Astrocyte (in vitro differentiated cells and primary cell): ENCODE measurements around the gene CDC16. TPM values are rescaled to one million over a fixed set of nuclear protein-coding genes. Genes with fewer than 3 reads are reported as not detected.

Source experiments
- DNase-seq: peaks from one replicate; pipeline ENCODE4 v3.0.0-alpha.2; 2010; ENCODE audit warnings: low read depth
- FAIRE-seq: peaks from 2 replicates; lab custom pipeline; 2011; peaks lifted over from hg19 to GRCh38; lab: Jason Lieb, UNC
- H2AFZ ChIP-seq: 2 replicates; pipeline ENCODE4 v1.6.0; 2012; ENCODE audit warnings: low read depth, low read length, inconsistent platforms
- H3K27ac ChIP-seq: 2 replicates; pipeline ENCODE4 v1.5.1; 2011; ENCODE audit warnings: low read depth, low read length, inconsistent platforms
- H3K27me3 ChIP-seq: 2 replicates; pipeline ENCODE4 v1.6.0; 2011; ENCODE audit warnings: low read length, inconsistent platforms; ENCODE audit not compliant: insufficient read depth
- H3K36me3 ChIP-seq: 2 replicates; pipeline ENCODE4 v1.5.1; 2011; ENCODE audit warnings: low read length, inconsistent platforms; ENCODE audit not compliant: insufficient read depth
- H3K4me1 ChIP-seq: 2 replicates; pipeline ENCODE4 v1.5.1; 2011; ENCODE audit warnings: low read length, inconsistent platforms; ENCODE audit not compliant: insufficient read depth
- H3K4me2 ChIP-seq: 2 replicates; pipeline ENCODE4 v1.6.0; 2012; ENCODE audit warnings: low read length, inconsistent platforms
- H3K4me3 ChIP-seq: 2 replicates; pipeline ENCODE4 v1.5.1; 2011; ENCODE audit warnings: low read depth, mild to moderate bottlenecking, low read length, inconsistent platforms; ENCODE audit not compliant: insufficient read depth
- H3K79me2 ChIP-seq: 2 replicates; pipeline ENCODE4 v1.6.0; 2012; ENCODE audit warnings: mild to moderate bottlenecking, low read length, inconsistent platforms; ENCODE audit not compliant: insufficient read depth
- H3K9ac ChIP-seq: 2 replicates; pipeline ENCODE4 v1.6.0; 2012; ENCODE audit warnings: mild to moderate bottlenecking, low read length, inconsistent platforms
- H3K9me3 ChIP-seq: 2 replicates; pipeline ENCODE4 v1.5.1; 2012; ENCODE audit warnings: low read depth, mild to moderate bottlenecking, low read length, inconsistent platforms; ENCODE audit not compliant: insufficient read depth
- H4K20me1 ChIP-seq: 2 replicates; pipeline ENCODE4 v1.6.0; 2012; ENCODE audit warnings: low read length, inconsistent platforms; ENCODE audit not compliant: insufficient read depth
- H3K27ac Mint-ChIP-seq: one replicate; pipeline ENCODE4 v1.8.0; 2021; ENCODE audit warnings: mild to moderate bottlenecking, mixed read lengths; ENCODE audit not compliant: unreplicated experiment
- H3K27me3 Mint-ChIP-seq: one replicate; pipeline ENCODE4 v1.8.0; 2021; ENCODE audit warnings: low read depth, mixed read lengths; ENCODE audit not compliant: unreplicated experiment
- H3K36me3 Mint-ChIP-seq: one replicate; pipeline ENCODE4 v1.8.0; 2021; ENCODE audit warnings: low read depth, mixed read lengths; ENCODE audit not compliant: unreplicated experiment
- H3K4me1 Mint-ChIP-seq: one replicate; pipeline ENCODE4 v1.8.0; 2021; ENCODE audit warnings: low read depth, mixed read lengths; ENCODE audit not compliant: unreplicated experiment
- H3K4me3 Mint-ChIP-seq: one replicate; pipeline ENCODE4 v1.8.0; 2021; ENCODE audit warnings: mild to moderate bottlenecking, moderate library complexity, mixed read lengths; ENCODE audit not compliant: unreplicated experiment
- H3K9me3 Mint-ChIP-seq: one replicate; pipeline ENCODE4 v1.8.0; 2021; ENCODE audit warnings: mild to moderate bottlenecking, mixed read lengths; ENCODE audit not compliant: unreplicated experiment
- CTCF ChIP-seq: IDR thresholded peaks from 2 replicates; pipeline ENCODE4 v1.5.1; 2011; ENCODE audit warnings: low read depth, mild to moderate bottlenecking, inconsistent platforms, low read length, moderate library complexity; ENCODE audit not compliant: insufficient read depth
- EZH2 ChIP-seq: IDR thresholded peaks from 2 replicates; pipeline ENCODE4 v1.6.1; 2012; ENCODE audit warnings: mild to moderate bottlenecking, low read length, inconsistent platforms; ENCODE audit not compliant: insufficient read depth
- total RNA-seq: library from RNA; stranded (reverse); gene quantifications from 2 replicates; pipeline ENCODE4 v1.2.1, GENCODE V29; 2021

Gene CDC16
- total RNA-seq, 1 donor from 2014 or later, result 77.0 TPM

DNA sequence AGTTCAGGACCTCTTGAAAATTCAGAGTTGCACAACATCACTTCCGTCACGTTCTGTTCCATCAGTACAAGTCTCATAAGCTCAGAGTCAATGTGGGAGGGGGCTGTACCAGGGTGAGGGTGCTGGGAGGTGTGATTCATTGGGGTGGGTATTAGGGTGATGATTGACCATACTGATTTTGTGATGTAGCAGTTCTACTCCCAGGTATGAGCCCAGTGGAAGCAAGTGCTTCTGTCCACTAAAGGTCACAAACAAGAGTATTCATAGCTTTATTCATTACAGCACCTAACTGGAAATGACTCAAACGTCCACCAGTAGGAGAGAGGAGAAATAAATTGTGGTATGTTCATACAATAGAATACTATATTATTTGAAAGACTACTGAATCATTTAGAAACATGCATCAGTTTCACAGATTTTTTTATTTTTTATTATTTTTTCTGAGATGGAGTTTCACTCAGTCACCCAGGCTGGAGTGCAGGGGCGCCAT is 34.6 kb downstream of the CDC16 start:
- H3K36me3 ChIP-seq, result peaks cover 49% of the 10 kb centered on the region
- FAIRE-seq, result no peak
- Mint-ChIP-seq H3K36me3 (peaks cover 38% of the 10 kb centered on the region), H3K9me3 (no peaks in the 10 kb centered on the region), H3K27ac (no peak overlapping the region), H3K27me3 (no peaks in the 10 kb centered on the region), H3K4me3 (peak overlapping the region; percentile 3), H3K4me1 (peaks cover 16% of the 10 kb centered on the region)
- no peak for DNase-seq
- H3K27me3 ChIP-seq, result no peaks in the 10 kb centered on the region
- H2AFZ ChIP-seq, result no peak overlapping the region
- no peaks in the 10 kb centered on the region for H4K20me1 ChIP-seq
- no peaks in the 10 kb centered on the region for H3K9me3 ChIP-seq
- H3K4me2 ChIP-seq, result no peak overlapping the region
- no peak for TF ChIP-seq CTCF
- TF ChIP-seq EZH2, result no peak
- H3K4me1 ChIP-seq, result peaks cover 24% of the 10 kb centered on the region
- no peak overlapping the region for H3K27ac ChIP-seq
- H3K79me2 ChIP-seq, result no peaks in the 10 kb centered on the region
- no peak overlapping the region for H3K9ac ChIP-seq
- no peak overlapping the region for H3K4me3 ChIP-seq

- no peak overlapping the region for H3K4me3 Mint-ChIP-seq
- Histone ChIP-seq H3K9me3 (no peaks in the 10 kb centered on the region), H3K27me3 (no peaks in the 10 kb centered on the region), H3K36me3 (peaks cover 43% of the 10 kb centered on the region), H3K79me2 (no peaks in the 10 kb centered on the region), H3K9ac (no peak overlapping the region), H3K4me3 (no peak overlapping the region), H3K4me2 (no peak overlapping the region), H4K20me1 (no peaks in the 10 kb centered on the region), H3K27ac (no peak overlapping the region), H2AFZ (no peak overlapping the region), H3K4me1 (peaks cover 5% of the 10 kb centered on the region)
- H3K36me3 Mint-ChIP-seq, result peaks cover 34% of the 10 kb centered on the region
- peaks cover 7% of the 10 kb centered on the region for H3K4me1 Mint-ChIP-seq
- no peaks in the 10 kb centered on the region for H3K27me3 Mint-ChIP-seq
- DNase-seq (no peak), FAIRE-seq (no peak)
- no peak overlapping the region for H3K27ac Mint-ChIP-seq
- TF ChIP-seq EZH2 (no peak), CTCF (no peak)
- no peaks in the 10 kb centered on the region for H3K9me3 Mint-ChIP-seq
Observed at GRCh38 chr13:114272977-114273376, 38.3 kb downstream of the CDC16 start.

DNA sequence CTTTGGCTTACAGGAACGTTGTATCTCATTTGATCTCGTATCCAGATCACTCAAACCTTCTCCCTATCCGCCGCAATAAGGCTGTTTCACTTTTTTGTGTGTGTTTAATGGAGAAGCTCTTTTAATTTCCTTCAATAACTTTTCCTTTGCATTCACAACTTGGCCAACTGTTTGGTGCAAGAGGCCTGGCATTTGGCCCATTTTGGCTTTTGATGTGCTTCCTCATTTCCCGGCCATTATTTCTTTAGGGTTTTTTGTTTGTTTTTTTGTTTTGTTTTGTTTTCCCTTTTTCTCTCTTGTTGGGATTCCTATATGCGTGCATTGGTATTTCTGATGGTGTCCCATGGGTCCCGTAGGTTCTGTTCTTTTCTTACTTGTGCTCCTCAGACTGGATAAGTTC is 40.6 kb downstream of the CDC16 start:
- Mint-ChIP-seq H3K9me3 (no peaks in the 10 kb centered on the region), H3K27ac (no peak overlapping the region), H3K36me3 (peaks cover 19% of the 10 kb centered on the region), H3K27me3 (no peaks in the 10 kb centered on the region), H3K4me3 (peak overlapping the region; percentile 9), H3K4me1 (peaks cover 3% of the 10 kb centered on the region)
- no peaks in the 10 kb centered on the region for H3K79me2 ChIP-seq
- H3K4me3 ChIP-seq, result no peak overlapping the region
- H4K20me1 ChIP-seq, result no peaks in the 10 kb centered on the region
- no peak overlapping the region for H3K9ac ChIP-seq
- H3K4me2 ChIP-seq, result no peak overlapping the region
- no peaks in the 10 kb centered on the region for H3K9me3 ChIP-seq
- FAIRE-seq, result no peak
- no peak overlapping the region for H3K27ac ChIP-seq
- no peak overlapping the region for H2AFZ ChIP-seq
- no peaks in the 10 kb centered on the region for H3K27me3 ChIP-seq
- TF ChIP-seq CTCF (no peak), EZH2 (no peak)
- peaks cover 27% of the 10 kb centered on the region for H3K36me3 ChIP-seq
- DNase-seq, result no peak
- H3K4me1 ChIP-seq, result peaks cover 4% of the 10 kb centered on the region
